Posterior cingulate gyrus (tissue), 11 donors: ENCODE data around the gene COG5.

Source experiments
- DNase-seq, 10 donors: peaks; one replicate each; pipeline versions ENCODE4 v3.0.0 to v3.0.0-alpha.2; 2020 to 2021; ENCODE audit warnings: mixed read lengths in 3 of 10
- intact Hi-C: fragments of 100-400 bp; cut with DNase I; formaldehyde crosslinking; loops from one replicate; pipeline ENCODE4 v1.15.1; 2023

COG5 gene

DNA sequence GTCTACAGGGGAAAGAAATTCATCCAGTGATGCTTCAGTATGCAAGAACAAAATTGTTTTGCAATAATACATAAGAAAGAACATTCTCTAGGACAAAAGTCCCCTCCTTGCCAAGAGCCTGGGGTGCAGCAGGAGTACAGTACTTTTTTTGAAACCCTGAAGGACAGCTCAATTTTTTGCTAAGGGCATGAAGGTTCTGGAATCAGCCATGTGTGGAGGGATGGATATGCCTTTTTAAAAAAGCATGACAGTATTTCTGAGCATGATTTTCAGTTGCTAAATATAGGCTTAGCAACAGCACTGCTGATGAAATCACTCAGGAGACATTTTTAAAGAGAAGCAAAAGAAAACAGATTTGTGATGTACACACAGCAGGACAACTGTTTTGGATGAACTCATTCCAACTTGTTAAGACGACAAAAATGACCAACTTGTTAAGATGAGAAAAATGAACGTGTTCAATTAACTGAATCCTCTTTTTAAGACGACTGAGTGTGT, 355.6 kb downstream of the COG5 start:
- intact Hi-C loops: no loop called here
- DNase-seq: no peak

DNA sequence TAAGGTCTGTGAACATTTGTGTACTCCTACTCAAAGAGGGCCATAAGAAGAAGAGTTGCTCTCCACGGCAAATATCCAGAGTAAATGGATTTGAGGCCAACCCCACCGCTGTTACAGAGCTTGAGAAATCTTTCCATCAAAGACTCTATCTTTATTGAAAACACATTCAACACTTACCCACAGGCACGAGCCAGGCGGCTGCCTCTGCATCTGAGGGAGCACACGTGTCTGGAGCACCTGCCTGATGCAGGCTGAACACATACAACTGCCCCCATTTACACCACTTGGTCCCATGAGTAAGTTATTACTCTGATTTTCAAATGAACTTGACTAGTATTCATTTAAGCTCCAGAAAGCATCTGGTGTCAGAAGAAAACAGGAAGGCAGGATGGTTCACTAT, 356.3 kb downstream of the COG5 start:
- intact Hi-C loops: no loop called here
- DNase-seq: peak in 1 of 10 donors; percentile 78

- intact Hi-C loops: no loop called here
- no peak for DNase-seq
These were observed 357.0 kb downstream of the COG5 start for GRCh38 chr7:107206706-107207105.

GRCh38 chr7:107206136-107206535, 357.6 kb downstream of the COG5 start:
- intact Hi-C loops: no loop called here
- DNase-seq: no peak

DNA sequence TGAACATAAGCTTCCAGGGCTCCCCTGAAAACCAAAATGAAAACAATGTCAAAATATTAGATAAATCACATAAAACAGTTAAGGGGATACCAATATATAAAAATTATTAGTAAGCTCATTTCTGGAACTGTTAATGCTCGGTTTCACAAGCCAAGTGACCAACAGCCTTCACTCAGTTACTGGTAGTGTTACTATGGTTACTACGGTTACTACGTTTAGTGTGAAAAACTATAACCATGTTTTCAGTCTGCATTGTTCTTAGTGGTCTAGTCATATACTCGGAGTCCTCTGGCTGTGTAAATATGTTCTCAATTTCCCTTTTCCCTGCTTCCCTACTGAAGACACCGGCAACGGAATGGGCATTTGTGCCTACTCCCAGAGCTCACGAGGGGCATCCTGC, 360.1 kb downstream of the COG5 start:
- intact Hi-C loops: loop anchor here (2.0 kb wide), 1 partner anchor 359 kb away; the partner anchor contains the start of genes COG5 and DUS4L
- no peak for DNase-seq

DNA sequence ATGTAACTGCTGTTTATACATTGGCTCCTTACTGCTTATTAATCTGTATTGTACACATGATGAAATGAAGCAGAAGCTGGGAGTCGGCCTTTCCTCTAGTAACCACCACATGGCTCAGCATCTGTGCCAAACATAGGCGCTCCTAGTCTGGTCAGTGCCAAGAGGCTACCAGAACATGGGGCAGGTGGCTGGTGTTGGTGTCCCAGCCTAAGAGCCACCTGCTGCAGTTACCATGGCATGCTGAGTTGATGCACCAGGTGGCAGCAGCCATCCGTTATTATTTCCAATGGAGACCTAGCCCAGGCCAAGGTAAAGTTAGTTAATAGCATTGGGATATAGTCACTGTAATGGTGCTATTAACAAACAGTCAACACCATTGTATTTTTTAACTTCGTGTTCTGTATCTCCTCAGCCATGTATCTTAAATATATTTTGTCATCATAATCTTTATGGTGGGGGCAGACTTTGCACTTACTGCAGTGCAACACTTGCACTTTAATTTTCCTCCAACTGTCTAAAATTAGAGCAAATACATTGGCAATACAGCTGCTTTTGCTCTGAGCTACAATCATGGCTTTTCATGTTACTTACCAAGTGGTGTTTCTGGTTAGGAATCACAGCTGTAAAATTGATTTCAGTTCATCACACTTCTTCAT, 361.8 kb downstream of the COG5 start:
- intact Hi-C loops: loop anchor here (2.0 kb wide), 1 partner anchor 361 kb away; the partner anchor contains the start of genes COG5 and DUS4L

DNA sequence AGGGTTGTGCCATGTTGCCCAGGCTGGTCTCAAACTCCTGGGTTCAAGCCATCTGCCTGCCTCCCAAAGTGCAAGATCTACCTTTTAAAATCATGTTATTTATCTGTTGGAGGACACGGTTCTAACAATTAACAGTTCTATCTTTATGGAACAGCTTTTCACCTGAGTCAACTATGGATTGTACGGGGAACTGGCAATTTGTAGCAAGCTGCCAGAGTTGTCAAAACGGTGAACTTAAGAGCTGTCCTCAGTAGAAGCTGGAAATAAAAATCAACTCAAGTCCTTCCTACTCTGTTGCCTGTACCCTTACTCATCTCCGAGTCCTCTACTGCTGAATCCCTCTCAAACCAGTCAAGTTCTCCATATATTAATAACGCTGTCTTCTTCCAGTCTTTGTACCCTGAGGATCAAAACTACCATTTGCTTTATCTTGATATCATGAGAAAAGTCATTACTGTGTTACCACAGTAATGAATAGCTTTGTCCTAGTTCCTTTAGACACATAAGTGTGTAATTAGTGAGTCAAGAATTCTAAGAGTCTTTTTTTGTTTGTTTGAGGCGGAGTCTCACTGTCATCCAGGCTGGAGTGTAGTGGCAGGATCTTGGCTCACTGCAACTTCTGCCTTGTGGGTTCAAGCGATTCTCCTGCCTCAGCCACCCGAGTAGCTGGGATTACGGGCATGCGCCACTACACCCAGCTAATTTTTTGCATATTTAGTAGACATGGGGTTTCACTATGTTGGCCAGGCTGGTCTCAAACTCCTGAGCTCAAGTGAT, 366.7 kb downstream of the COG5 start:
- intact Hi-C loops: no loop called here
- DNase-seq: no peak

More for the DNA sequence above, 361.8 kb downstream of the COG5 start:
- peak; percentile 17 to 91 (median 58) for DNase-seq

DNA sequence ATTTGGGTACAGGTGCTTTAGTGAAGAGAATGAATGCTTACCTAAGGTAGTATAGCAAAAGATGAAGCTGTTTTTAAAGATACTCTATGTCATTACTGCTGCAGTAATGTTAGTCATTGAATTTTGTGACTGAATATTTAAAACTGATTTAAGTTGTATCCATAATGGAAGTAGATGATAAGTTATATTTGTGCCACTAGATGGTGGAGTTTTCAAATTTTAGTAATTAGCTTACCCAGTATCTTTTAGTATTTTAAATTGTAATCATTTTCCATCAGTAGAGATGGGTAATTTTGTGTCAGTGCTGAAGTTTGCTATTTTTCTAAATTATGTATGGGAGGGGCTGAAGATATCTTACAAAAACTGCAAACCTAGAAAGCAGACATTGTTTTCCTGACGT, 369.7 kb downstream of the COG5 start:
- intact Hi-C loops: no loop called here

DNA sequence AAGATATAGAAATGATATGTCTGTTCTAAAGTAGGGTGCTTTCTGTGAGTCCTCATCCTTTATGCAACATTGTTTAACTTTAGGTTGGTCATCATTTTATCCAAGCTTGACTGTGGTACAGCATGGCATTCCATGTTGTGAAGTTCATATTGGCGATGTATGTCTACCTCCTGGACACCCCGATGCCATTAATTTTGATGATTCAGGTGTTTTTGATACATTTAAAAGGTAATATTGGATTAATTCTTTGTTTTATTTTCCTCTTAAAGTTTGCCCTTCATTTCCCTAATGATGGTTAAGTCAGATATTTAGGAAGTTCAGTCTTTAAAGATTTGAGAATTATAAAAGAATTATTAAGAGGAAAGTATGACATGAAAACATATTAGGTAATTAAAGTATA, 373.6 kb downstream of the COG5 start:
- DNase-seq: no peak
- intact Hi-C loops: no loop called here

More for the DNA sequence above, 369.7 kb downstream of the COG5 start:
- no peak for DNase-seq

GRCh38 chr7:107187774-107188173, 375.9 kb downstream of the COG5 start:
- intact Hi-C loops: no loop called here
- DNase-seq: no peak

DNA sequence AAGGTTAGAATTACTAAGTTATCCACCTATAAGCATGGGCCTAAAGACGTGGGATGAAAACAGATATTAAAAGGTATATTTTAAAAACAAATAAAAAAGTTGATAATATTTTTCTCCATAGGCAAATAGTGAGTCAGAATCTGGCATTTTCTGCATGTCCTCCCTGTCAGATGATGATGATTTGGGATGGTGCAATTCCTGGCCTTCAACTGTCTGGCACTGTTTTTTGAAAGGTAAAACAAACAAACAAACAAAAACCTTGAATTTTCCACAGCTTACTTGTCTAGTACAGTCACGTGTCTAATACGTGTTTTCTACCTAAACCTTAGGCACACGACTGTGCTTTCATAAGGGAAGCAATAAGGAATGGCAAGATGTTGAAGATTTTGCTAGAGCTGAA, 377.5 kb downstream of the COG5 start:
- no peak for DNase-seq
- intact Hi-C loops: no loop called here

DNA sequence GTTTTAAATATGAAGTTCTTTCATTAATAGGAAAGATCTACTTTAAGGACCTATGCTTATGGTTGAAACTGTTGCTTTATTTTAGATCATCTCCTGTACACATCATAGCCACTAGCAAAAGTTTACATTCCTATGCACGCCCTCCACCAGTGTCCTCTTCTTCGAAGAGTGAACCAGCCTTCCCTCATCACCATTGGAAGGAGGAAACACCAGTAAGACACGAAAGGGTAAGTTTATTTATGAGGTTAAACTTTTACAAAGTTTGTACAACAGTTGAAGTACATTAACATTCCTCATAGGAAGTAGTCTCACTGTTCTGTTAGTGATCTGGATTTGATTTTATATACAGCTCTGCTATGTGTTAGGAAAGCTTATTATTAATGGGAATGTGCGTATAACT, 378.0 kb downstream of the COG5 start:
- intact Hi-C loops: no loop called here

DNA sequence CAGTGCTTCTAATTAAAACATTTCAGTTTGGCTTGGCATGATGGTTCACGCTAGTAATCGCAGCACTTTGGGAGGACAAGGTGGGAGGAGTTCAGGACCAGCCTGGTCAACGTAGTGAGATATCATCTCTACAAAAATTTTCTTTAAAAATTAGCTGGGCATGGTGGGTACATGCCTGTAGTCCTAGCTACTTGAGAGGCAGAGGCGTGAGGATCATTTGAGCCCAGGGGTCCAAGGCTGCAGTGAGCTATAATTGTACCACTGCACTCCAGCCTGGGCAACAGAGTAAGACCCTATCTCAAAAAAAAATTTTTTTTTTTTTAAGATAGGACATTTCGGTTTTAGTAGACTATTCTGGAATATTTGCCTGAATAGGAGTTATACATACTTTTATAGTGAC, 382.5 kb downstream of the COG5 start:
- intact Hi-C loops: no loop called here
- no peak for DNase-seq

More for the DNA sequence above, 378.0 kb downstream of the COG5 start:
- no peak for DNase-seq

GRCh38 chr7:107180378-107180777, 383.3 kb downstream of the COG5 start:
- intact Hi-C loops: no loop called here
- DNase-seq: no peak

DNA sequence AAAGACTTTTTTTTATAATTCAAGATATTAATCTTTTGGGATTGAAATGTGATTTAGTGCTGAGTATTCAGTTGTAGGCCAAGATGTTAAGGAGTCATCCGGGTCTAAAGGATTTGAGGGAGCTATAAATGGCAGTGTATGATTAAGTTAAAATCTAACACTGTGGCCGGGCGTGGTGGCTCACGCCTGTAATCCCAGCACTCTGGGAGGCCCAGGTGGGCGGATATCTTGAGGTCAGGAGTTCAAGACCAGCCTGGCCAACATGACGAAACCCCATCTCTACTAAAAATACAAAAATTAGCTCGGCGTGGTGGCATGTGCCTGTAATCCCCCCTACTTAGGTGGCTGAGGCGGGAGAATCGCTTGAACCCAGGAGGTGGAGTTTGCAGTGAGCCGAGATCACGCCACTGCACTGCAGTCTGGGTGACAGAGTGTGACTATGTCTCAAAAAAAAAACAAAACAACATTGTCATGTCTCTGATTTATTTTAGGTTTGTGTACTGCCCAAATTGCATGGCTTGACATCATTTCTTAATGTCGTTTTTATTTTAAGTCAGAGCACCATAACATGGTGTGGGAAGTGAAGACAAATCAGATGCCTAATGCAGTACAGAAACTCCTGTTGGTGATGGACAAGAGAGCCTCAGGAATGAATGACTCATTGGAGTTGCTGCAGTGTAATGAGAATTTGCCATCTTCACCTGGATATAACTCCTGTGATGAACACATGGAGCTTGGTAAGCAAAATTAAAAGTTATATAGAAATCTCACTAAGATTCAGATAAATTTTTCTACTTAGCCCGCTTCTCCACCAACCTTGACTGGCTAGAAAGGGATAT, 384.2 kb downstream of the COG5 start:
- no peak for DNase-seq

GRCh38 chr7:107173691-107174406, 389.9 kb downstream of the COG5 start:
- intact Hi-C loops: loop anchor here (10.0 kb wide), 1 partner anchor 571 kb away; the partner anchor contains the start of gene CBLL1
- no peak for DNase-seq

More for the DNA sequence above, 384.2 kb downstream of the COG5 start:
- intact Hi-C loops: loop anchor here (10.0 kb wide), 1 partner anchor 565 kb away; the partner anchor contains the start of gene CBLL1

- intact Hi-C loops: loop anchor here (10.0 kb wide), 1 partner anchor 572 kb away; the partner anchor contains the start of gene CBLL1
- DNase-seq: no peak
These were observed 390.5 kb downstream of the COG5 start for GRCh38 chr7:107173191-107173590.

DNA sequence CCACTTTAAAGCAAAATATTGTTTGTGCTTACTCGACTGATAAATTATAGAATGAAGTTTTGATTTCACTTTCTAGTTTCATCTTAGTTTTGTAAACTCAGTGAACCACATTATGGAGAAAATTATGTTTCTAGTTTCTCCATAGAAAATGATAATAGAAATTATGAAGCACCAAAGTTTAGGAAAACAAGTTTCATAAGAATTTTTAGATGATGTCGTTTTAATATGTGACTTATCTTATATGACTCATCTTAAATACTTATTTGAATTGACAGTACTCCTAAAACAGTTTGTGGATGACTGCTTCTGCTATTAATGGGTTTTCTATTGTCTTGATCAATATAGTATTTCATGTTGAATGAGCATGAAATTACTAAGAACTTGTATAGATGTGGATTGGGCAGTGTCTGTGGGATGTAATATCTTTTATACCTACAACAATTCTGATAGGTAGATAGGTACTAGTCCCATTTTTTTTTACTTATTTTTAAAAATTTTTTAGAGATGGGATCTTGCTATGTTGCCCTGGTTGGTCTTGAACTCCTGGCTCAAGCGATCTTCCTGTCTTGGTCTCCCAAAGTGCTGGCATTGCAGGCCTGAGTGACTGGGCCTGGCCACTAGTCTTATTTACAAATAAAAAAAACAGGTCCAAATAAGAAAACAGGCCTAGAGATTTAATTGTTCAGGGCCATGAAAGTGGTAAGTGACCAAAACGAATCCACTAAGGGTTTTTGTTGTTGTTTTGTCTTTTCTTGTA, 391.3 kb downstream of the COG5 start:
- intact Hi-C loops: loop anchor here (10.0 kb wide), 1 partner anchor 572 kb away; the partner anchor contains the start of gene CBLL1

GRCh38 chr7:107171496-107171895, 392.2 kb downstream of the COG5 start:
- intact Hi-C loops: loop anchor here (10.0 kb wide), 1 partner anchor 573 kb away; the partner anchor contains the start of gene CBLL1
- DNase-seq: no peak

More for the DNA sequence above, 391.3 kb downstream of the COG5 start:
- DNase-seq: no peak
